PC-3 (cell line): ENCODE data around the gene TMEM255B. TPM values are rescaled to one million over a fixed set of nuclear protein-coding genes. Genes with fewer than 3 reads are reported as not detected.

Experiments
- ATAC-seq: fragments of 200-7000 bp; cut with Tn5 transposase; 2 replicates; pipeline ENCODE4 v1.9.1; 2020; ENCODE audit warnings: mild to moderate bottlenecking, moderate library complexity
- BruUV-seq: library from RNA; stranded (reverse); fragments of 400-500 nt; replicated peaks from 2 replicates; lab custom pipeline; 2021; lab: Mats Ljungman, UMichigan
- CTCF ChIA-PET: fragments of 300-600 bp; sonication (Branson Sonifier 250); formaldehyde crosslinking; loops from one replicate; lab custom pipeline; 2022; ENCODE audit warnings: antibody characterized with exemption; lab: Charles Lee
- POLR2A ChIA-PET: fragments of 300-600 bp; sonication (Branson Sonifier 250); formaldehyde crosslinking; loops from one replicate; lab custom pipeline; 2022; ENCODE audit warnings: antibody characterized with exemption; ENCODE audit not compliant: unreplicated experiment; lab: Charles Lee
- DNase-seq: peaks from one replicate; pipeline ENCODE4 v3.0.0-alpha.2; 2015
- H2AFZ ChIP-seq: fragments of 300-600 bp; sonication (generic); 2 replicates; pipeline ENCODE4 v1.6.0; 2016; ENCODE audit warnings: antibody characterized with exemption, low read length
- H3F3A ChIP-seq: fragments of 300-600 bp; sonication (generic); one replicate; pipeline ENCODE4 v1.6.0; 2017; ENCODE audit warnings: antibody characterized with exemption, low read length, control low read depth, mild to moderate bottlenecking; ENCODE audit not compliant: unreplicated experiment
- H3K27ac ChIP-seq: fragments of 300-600 bp; sonication (generic); 2 replicates; pipeline ENCODE4 v1.5.1; 2016; ENCODE audit warnings: mild to moderate bottlenecking, low read length
- H3K27me3 ChIP-seq: fragments of 300-600 bp; sonication (generic); 2 replicates; pipeline ENCODE4 v1.6.1; 2016; ENCODE audit warnings: low read length, mixed read lengths
- H3K36me3 ChIP-seq: fragments of 300-600 bp; sonication (generic); 2 replicates; pipeline ENCODE4 v1.6.1; 2016; ENCODE audit warnings: low read depth, mixed run types, low read length, mixed read lengths
- H3K4me1 ChIP-seq: fragments of 300-600 bp; sonication (generic); 2 replicates; pipeline ENCODE4 v1.5.1; 2016; ENCODE audit warnings: low read length; ENCODE audit not compliant: insufficient read depth
- H3K4me2 ChIP-seq: fragments of 300-600 bp; sonication (generic); 2 replicates; pipeline ENCODE4 v1.6.0; 2016; ENCODE audit warnings: low read length
- H3K4me3 ChIP-seq: fragments of 300-600 bp; sonication (generic); 2 replicates; pipeline ENCODE4 v1.5.1; 2016; ENCODE audit warnings: mild to moderate bottlenecking, low read length, mixed read lengths
- H3K79me2 ChIP-seq: fragments of 300-600 bp; sonication (generic); 2 replicates; pipeline ENCODE4 v1.6.1; 2017; ENCODE audit warnings: low read length, mixed read lengths
- H3K9ac ChIP-seq: fragments of 300-600 bp; sonication (generic); 2 replicates; pipeline ENCODE4 v1.6.0; 2016; ENCODE audit warnings: mild to moderate bottlenecking, low read length
- H3K9me2 ChIP-seq: fragments of 300-600 bp; sonication (generic); replicated peaks from 2 replicates; pipeline ENCODE4 v1.6.1; 2016; ENCODE audit warnings: mixed run types, low read length, mixed read lengths
- H3K9me3 ChIP-seq: fragments of 300-600 bp; sonication (generic); 2 replicates; pipeline ENCODE4 v1.6.1; 2016; ENCODE audit warnings: low read length, mixed read lengths
- H4K20me1 ChIP-seq: fragments of 300-600 bp; sonication (generic); 2 replicates; pipeline ENCODE4 v1.6.1; 2016; ENCODE audit warnings: low read length, mixed read lengths
- CTCF ChIP-seq: fragments of 300-600 bp; sonication (generic); conservative IDR thresholded peaks from 2 replicates; pipeline ENCODE4 v1.5.1; 2017; ENCODE audit warnings: antibody characterized with exemption, low read depth, mild to moderate bottlenecking, low read length
- EZH2 ChIP-seq: fragments of 300-600 bp; sonication (generic); IDR thresholded peaks from one replicate; pipeline ENCODE4 v1.6.1; 2017; ENCODE audit warnings: antibody characterized with exemption, mild to moderate bottlenecking, low read length; ENCODE audit not compliant: unreplicated experiment
- EZH2phosphoT487 ChIP-seq: fragments of 300-600 bp; sonication (generic); IDR thresholded peaks from 2 replicates; pipeline ENCODE4 v1.6.1; 2018; ENCODE audit warnings: mild to moderate bottlenecking, antibody characterized with exemption, low read length, borderline replicate concordance
- intact Hi-C: fragments of 100-400 bp; cut with micrococcal nuclease; formaldehyde crosslinking; loops from 2 replicates; pipeline ENCODE4 v1.9.0; 2023
- total RNA-seq: library from RNA; depleted of rRNA; stranded (reverse); fragments of >200 nt; gene quantifications from 2 replicates; pipeline ENCODE4 v1.2.3, GENCODE V29; 2014

TMEM255B gene
- total RNA-seq, 1 experiment from 2014 or later = 26.9 TPM

- BruUV-seq = TSS peak; percentile 67
- H3K9me3 ChIP-seq = no peaks in the 10 kb centered on the region
- intact Hi-C loops = loop anchor here (1.0 to 2.0 kb wide), 2 partner anchors 11 to 27 kb away; partner anchors contain the start of gene TMEM255B
- H2AFZ ChIP-seq = no peak overlapping the region
- ATAC-seq (peak; percentile 92), DNase-seq (peak; percentile 97)
- H3K4me3 ChIP-seq = peak overlapping the region; percentile 31; the same call in 1 of the 2 replicates
- no peaks in the 10 kb centered on the region for H3K9me2 ChIP-seq
- no peak for TF ChIP-seq EZH2phosphoT487
- no peak for TF ChIP-seq EZH2
- no peak for TF ChIP-seq CTCF
- H3K9ac ChIP-seq = peak overlapping the region; percentile 83
- H4K20me1 ChIP-seq = no peaks in the 10 kb centered on the region
- peak overlapping the region; percentile 99 for H3K27ac ChIP-seq
- H3K4me2 ChIP-seq = peak overlapping the region; percentile 77
- no peaks in the 10 kb centered on the region; the same call in 1 of the 2 replicates for H3K79me2 ChIP-seq
- POLR2A ChIA-PET = interaction anchor here (0.6 to 0.7 kb wide), 2 partner anchors 11 to 17 kb away, joined by 3 to 6 read pairs; no protein-coding TSS in a partner anchor
- H3F3A ChIP-seq = no peaks in the 10 kb centered on the region
- no peaks in the 10 kb centered on the region for H3K27me3 ChIP-seq
- peaks cover 8% of the 10 kb centered on the region for H3K36me3 ChIP-seq
- peaks cover 35% of the 10 kb centered on the region for H3K4me1 ChIP-seq
- CTCF ChIA-PET = interaction anchor here (0.5 kb wide), 1 partner anchor 297 kb away, joined by 5 read pairs; no protein-coding TSS in a partner anchor
These were observed 26.3 kb downstream of the TMEM255B start for GRCh38 chr13:113785051-113786010.

- ChIA-PET POLR2A (no interaction called here), CTCF (no interaction called here)
- intact Hi-C loops = no loop called here
- H2AFZ ChIP-seq = no peak overlapping the region
- H4K20me1 ChIP-seq = no peaks in the 10 kb centered on the region
- no peak for ATAC-seq
- TF ChIP-seq EZH2phosphoT487 = no peak
- TF ChIP-seq EZH2 = no peak
- no peak for TF ChIP-seq CTCF
- DNase-seq = peak; percentile 15
- H3K36me3 ChIP-seq = peaks cover 8% of the 10 kb centered on the region
- no TSS peak for BruUV-seq
- H3F3A ChIP-seq = no peaks in the 10 kb centered on the region
- peak overlapping the region; percentile 83; the same call in 1 of the 2 replicates for H3K9ac ChIP-seq
- H3K4me2 ChIP-seq = 0 out of 2 replicates have a peak overlapping the region, but pooled peaks have one; percentile 77
- no peaks in the 10 kb centered on the region for H3K27me3 ChIP-seq
- H3K4me1 ChIP-seq = peaks cover 35% of the 10 kb centered on the region
- H3K9me3 ChIP-seq = no peaks in the 10 kb centered on the region
- H3K4me3 ChIP-seq = no peak overlapping the region
- H3K27ac ChIP-seq = peak overlapping the region; percentile 98
- no peaks in the 10 kb centered on the region; the same call in 1 of the 2 replicates for H3K79me2 ChIP-seq
- no peaks in the 10 kb centered on the region for H3K9me2 ChIP-seq
These were observed 27.3 kb downstream of the TMEM255B start for GRCh38 chr13:113786262-113786841.
